GM10248 (cell line): ENCODE data around the gene LAPTM5.

ENCODE experiments used
- CTCF ChIA-PET: fragments of 300-600 bp; sonication (Branson Sonifier 250); formaldehyde crosslinking; extraction: SDS; loops from one replicate; lab custom pipeline; 2021; ENCODE audit warnings: antibody characterized with exemption; lab: Yijun Ruan, JAX
- POLR2A ChIA-PET: fragments of 350-650 bp; sonication (Branson Sonifier 250); formaldehyde crosslinking; extraction: SDS; loops from one replicate; lab custom pipeline; 2020; ENCODE audit warnings: antibody characterized with exemption; lab: Yijun Ruan, JAX
- DNase-seq: peaks from one replicate; pipeline ENCODE4 v3.0.0; 2012; ENCODE audit errors: extremely low spot score
- TF ChIP-seq, protein P1 (sequence below): IDR thresholded peaks from 2 replicates; pipeline ENCODE4 v1.5.1; 2012; ENCODE audit warnings: mild to moderate bottlenecking, low read depth; ENCODE audit errors: extremely low read depth, missing control alignments, control extremely low read depth

LAPTM5 gene

DNA sequence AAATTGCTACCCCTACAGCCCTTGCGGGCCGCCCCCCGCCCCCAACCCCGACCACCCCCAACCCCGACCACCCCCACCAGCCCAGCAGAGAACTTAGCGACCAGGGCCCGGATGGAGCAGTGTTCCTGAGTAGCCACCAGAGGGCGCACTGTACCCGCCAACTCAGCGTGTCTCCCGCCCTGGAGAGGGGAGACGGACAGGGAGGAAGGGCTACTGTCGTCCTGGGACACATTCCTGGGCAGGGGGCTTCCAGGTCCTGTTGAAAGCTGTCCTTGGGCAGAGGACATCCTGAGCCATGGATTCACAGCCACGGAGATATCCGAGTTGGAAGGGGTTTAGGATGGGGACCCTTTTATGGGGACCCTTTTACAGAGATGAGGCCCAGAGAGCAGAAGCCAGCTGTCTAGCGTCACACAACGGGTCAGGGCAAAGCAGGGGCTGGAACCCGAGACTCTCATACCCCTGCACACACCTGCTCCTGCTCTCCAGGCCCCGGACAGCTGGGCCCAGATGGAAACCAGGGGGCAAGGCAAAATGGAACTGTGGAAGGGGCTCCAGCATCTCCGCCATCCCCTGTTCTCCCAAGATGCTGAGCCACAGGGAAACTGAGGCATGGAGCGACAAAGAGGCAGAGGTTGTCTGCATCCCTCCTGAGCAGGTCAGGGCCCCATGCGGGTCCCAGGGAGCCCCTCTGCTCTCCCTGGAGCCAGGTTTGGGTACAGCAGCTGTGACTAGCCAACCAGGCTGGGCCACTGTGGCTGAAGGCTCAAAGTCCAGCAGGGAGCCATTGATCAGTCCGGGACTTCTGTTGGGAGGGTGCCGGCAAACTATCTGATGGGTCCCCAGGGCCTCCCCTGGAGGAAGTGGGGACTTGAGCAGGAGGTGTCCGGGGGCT, 25.0 kb upstream of the LAPTM5 start:
- TF ChIP-seq, protein P1, sequence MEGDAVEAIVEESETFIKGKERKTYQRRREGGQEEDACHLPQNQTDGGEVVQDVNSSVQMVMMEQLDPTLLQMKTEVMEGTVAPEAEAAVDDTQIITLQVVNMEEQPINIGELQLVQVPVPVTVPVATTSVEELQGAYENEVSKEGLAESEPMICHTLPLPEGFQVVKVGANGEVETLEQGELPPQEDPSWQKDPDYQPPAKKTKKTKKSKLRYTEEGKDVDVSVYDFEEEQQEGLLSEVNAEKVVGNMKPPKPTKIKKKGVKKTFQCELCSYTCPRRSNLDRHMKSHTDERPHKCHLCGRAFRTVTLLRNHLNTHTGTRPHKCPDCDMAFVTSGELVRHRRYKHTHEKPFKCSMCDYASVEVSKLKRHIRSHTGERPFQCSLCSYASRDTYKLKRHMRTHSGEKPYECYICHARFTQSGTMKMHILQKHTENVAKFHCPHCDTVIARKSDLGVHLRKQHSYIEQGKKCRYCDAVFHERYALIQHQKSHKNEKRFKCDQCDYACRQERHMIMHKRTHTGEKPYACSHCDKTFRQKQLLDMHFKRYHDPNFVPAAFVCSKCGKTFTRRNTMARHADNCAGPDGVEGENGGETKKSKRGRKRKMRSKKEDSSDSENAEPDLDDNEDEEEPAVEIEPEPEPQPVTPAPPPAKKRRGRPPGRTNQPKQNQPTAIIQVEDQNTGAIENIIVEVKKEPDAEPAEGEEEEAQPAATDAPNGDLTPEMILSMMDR = peak; percentile 96
- DNase-seq = peak; percentile 88
- ChIA-PET CTCF (interaction anchor here (0.6 to 16.7 kb wide), 47 partner anchors 8 to 1546 kb away, joined by 3 to 611 read pairs (median 5); partner anchors contain the start of genes LAPTM5 and MATN1), POLR2A (interaction anchor here (0.8 to 0.9 kb wide), 2 partner anchors 36 to 64 kb away, joined by 3 read pairs; no protein-coding TSS in a partner anchor)

DNA sequence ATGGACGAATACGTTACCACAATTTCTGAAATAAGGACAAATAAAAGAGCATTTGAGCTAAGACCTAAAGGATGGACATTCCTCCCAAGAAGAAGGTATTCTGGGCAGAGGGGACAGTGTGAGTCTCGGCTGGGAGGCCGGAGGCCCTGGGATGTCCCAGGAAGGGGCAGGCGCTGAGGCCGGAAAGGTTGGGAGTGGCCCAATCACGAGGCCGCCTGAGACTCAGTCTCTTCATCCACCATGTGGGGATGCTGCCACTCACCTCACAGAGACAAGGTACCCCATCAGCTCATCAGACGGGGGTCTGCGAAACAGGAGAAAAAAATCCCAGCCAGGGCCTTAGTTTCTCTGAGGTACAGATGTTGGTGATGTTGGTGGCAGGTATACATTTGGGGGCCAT, 24.3 kb upstream of the LAPTM5 start:
- ChIA-PET POLR2A (no interaction called here), CTCF (interaction anchor here (0.6 to 16.7 kb wide), 24 partner anchors 8 to 566 kb away, joined by 3 to 611 read pairs (median 10); partner anchors contain the start of genes LAPTM5 and MATN1)
- TF ChIP-seq, protein P1 = no peak
- DNase-seq = no peak

DNA sequence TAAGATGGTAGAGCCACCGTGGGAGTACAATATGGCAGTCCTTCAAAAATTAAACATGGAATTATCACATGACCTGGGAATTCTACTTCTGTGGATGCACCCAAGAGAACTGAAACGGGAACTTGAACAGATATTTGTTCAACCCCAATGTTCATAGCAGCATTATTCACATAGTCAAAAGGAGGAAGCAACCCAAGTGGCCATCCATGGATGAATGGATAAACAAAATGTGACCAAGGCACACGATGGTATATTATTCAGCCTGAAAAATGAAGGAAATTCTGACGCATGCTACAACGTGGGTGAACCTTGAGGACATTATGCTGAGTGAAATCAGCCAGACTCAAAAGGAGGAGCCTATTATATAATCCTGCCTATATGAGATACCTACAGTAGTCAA, 22.8 kb upstream of the LAPTM5 start:
- TF ChIP-seq, protein P1 = no peak
- POLR2A ChIA-PET = no interaction called here
- no peak for DNase-seq

DNA sequence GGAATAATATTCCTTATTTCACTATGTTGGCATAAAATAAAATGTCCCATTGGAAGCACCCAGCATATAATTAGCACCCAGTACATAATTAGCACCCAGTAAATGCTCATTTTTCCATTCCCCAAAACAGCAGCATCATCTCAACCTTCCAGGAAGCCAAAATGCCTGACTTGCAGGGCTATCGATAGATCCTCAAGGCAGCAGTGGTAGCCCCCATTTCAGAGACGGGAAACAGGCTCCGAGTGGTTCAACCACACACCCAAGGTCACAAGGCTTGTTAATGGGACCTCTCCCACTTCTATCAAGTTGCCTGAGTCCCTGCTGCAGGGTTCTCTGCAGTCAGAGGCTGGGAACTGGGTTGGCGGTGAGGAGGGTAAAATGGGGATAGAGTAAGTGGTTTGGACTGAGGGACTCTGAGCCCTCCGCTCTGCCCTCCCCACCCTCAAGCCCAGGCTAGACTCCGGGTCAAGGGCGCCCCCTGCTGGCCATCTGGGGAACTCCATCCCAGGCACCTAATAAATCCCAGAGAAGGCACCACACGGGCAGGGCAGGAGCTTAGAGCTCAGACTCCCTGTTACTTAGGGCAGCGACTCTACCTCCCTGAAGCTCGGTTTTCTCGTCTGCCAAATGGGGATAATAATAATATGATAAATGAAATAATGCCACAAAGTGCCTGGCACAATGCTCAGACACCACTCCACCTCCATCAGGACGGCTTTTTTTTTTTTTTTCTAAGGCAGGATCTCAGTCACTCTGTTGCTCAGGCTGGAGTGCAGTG, 21.9 kb upstream of the LAPTM5 start:
- peak; percentile 87 for DNase-seq
- ChIA-PET POLR2A (interaction anchor here (0.6 to 1.4 kb wide), 3 partner anchors 13 to 35 kb away, joined by 3 to 7 read pairs (median 3); no protein-coding TSS in a partner anchor), CTCF (interaction anchor here (0.6 to 16.7 kb wide), 29 partner anchors 10 to 399 kb away, joined by 3 to 611 read pairs (median 4); partner anchors contain the start of genes LAPTM5 and MATN1)
- TF ChIP-seq, protein P1 = peak; percentile 95

More for the DNA sequence above, 22.8 kb upstream of the LAPTM5 start:
- CTCF ChIA-PET = interaction anchor here (0.8 to 16.7 kb wide), 16 partner anchors 9 to 400 kb away, joined by 3 to 611 read pairs (median 14); partner anchors contain the start of genes LAPTM5 and MATN1

DNA sequence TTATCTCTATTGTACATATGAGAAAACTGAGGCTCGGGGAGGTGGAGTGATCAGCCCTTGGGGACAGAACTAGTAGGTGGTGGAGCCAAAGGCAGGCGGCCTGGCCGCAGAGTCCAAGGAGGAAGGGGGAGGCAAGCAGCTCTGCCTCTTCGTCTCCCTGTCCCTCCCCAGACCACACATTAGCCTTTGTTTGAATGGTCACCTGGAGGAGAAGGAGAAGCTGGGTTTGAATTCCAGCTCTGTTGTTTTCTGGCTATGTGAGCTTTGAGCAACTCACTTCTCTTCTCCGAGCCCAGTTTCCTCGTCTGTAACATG, 21.4 kb upstream of the LAPTM5 start:
- ChIA-PET CTCF (interaction anchor here (1.0 to 16.7 kb wide), 11 partner anchors 10 to 150 kb away, joined by 3 to 611 read pairs (median 31); partner anchors contain the start of genes LAPTM5 and MATN1), POLR2A (interaction anchor here (1.4 kb wide), 1 partner anchor 13 kb away, joined by 7 read pairs; no protein-coding TSS in a partner anchor)
- TF ChIP-seq, protein P1 = no peak
- DNase-seq = no peak
